Pancreas (tissue), 10 donors: ENCODE data around the gene SGTB. TPM values are rescaled to one million over a fixed set of nuclear protein-coding genes. Genes with fewer than 3 reads are reported as not detected.

ENCODE experiments used
- ATAC-seq, 4 donors: fragments of 200-7000 bp; cut with Tn5 transposase; one replicate each; pipeline versions ENCODE4 v1.8.0 to v1.9.1; 2020; ENCODE audit warnings: mild to moderate bottlenecking in 4 of 4, moderate library complexity in 4 of 4
- DNase-seq, 6 donors: peaks; one replicate each; pipeline ENCODE4 v3.0.0-alpha.2; 2020
- FAIRE-seq: peaks from 2 replicates; lab custom pipeline; 2012; peaks lifted over from hg19 to GRCh38; lab: Jason Lieb, UNC
- H3K27ac ChIP-seq, 4 donors: fragments of 200-600 bp; sonication (generic); 1 replicate in 3 of 4; 2 replicates in 1 of 4; pipeline versions ENCODE4 v1.5.0 to v1.8.0; 2020
- H3K27me3 ChIP-seq, 4 donors: fragments of 200-600 bp; one replicate each; pipeline ENCODE4 v1.8.0; 2021
- H3K36me3 ChIP-seq, 3 donors: fragments of 200-600 bp; sonication (generic) in 1 of 3; one replicate each; pipeline versions ENCODE4 v1.5.0 to v1.8.0; 2020 to 2021
- H3K4me1 ChIP-seq, 3 donors: fragments of 200-600 bp; one replicate each; pipeline ENCODE4 v1.8.0; 2021
- H3K4me3 ChIP-seq, 4 donors: fragments of 200-600 bp; sonication (generic) in 2 of 4; one replicate each; pipeline versions ENCODE4 v1.5.0 to v1.8.0; 2020 to 2021
- H3K9me3 ChIP-seq, 4 donors: fragments of 200-600 bp; one replicate each; pipeline ENCODE4 v1.8.0; 2021
- WGBS, 2 donors: extraction: QIAGEN DNeasy Blood & Tissue Kit; methylation state at CpG; one replicate each; pipeline ENCODE4 v1.1.7; 2013; 5-methylcytosine and 5-hydroxymethylcytosine counted together
- intact Hi-C, 3 donors: fragments of 100-400 bp; cut with DNase I; formaldehyde crosslinking; loops; one replicate each; pipeline versions ENCODE4 v1.11.1 to v1.14.2; 2022
- polyA plus RNA-seq, 2 donors: library from polyadenylated mRNA; stranded (reverse); fragments of 200-250 nt; gene quantifications; one replicate each; pipeline ENCODE4 v1.2.3, GENCODE V29; 2013
- total RNA-seq, 6 donors: library from RNA; stranded (reverse); fragmentation: NEBNext Ultra II Directional in 4 of 6; extraction: Animal tissue kit (Norgen Biotek cat#: 25700) in 4 of 6; gene quantifications; one replicate each; pipeline versions ENCODE4 v1.2.1 to v1.2.4, GENCODE V29; 2021 to 2023
- TF ChIP-seq, protein P1 (sequence below), 4 donors: fragments of 200-600 bp; sonication (generic) in 3 of 4; IDR thresholded peaks; one replicate each; pipeline versions ENCODE4 v1.5.0 to v1.8.0; 2021; ENCODE audit warnings: antibody characterized with exemption in 4 of 4
- donor health status: healthy with polysubstance abuse.
- donor health status: DM: no; HTN: no; CAD: no; lungs with moderate emphysema.
- donor health status: DM: no; HTN: no; CAD: no.
- donor health status: control.
- donor health status: control.
- donor health status: Bipolar disorder and iron deficiency.
- donor health status: DM: yes; HTN: yes; CAD: no.
- donor health status: DM: no; HTN: no; CAD: no.
- donor health status: DM: no; HTN: no; CAD: no.
- donor health status: DM: yes; HTN: yes; CAD: no.

Gene SGTB
- total and polyA plus RNA-seq, 8 donors = 0.84 to 3.8 (median 2.0) TPM

DNA sequence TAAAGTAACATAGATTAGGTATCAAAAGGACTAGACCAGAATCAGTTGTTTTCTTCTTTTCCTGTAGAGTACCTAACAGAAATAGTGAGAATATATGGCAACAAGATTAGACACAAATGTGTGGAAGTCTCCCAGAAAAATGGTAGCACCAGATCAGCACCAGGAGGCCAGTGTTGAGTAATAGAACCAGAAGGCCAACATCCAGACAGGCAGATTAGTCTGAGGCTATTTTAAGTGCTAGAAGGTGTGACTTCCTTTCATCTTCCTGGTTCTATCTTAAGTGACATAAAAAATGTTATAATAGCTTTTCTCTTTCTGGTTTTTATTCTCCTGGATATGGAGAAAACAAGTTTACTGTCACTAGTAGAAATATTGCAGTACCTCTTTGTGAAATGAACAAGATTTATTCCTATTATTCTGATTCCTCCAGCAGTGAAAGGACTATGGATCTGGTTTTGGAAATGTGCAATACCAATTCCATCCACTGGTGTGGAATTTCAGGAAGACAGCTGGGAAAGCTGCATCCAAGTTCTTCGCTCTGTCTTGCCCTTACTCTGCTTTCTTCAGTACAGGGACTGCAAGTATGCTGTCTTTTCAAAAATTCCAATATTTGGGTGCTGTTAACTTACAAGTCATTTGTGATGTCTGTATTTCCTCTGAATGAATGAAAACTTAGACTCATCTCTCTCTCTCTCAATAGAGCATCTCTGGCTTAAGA lies 57.9 kb downstream of the SGTB start:
- no peak for FAIRE-seq
- Histone ChIP-seq H3K9me3 (no peaks in the 10 kb centered on the region), H3K4me3 (no peak overlapping the region), H3K4me1 (no peaks in the 10 kb centered on the region), H3K27me3 (no peaks in the 10 kb centered on the region), H3K36me3 (peaks cover 0 to 18% (median 0%) of the 10 kb centered on the region in 3 donors), H3K27ac (no peak overlapping the region)
- 94 to 97% methylated on average over 1 of the region's 1 CpG for WGBS, 2 donors
- ATAC-seq = no peak
- DNase-seq = no peak
- TF ChIP-seq, protein P1, sequence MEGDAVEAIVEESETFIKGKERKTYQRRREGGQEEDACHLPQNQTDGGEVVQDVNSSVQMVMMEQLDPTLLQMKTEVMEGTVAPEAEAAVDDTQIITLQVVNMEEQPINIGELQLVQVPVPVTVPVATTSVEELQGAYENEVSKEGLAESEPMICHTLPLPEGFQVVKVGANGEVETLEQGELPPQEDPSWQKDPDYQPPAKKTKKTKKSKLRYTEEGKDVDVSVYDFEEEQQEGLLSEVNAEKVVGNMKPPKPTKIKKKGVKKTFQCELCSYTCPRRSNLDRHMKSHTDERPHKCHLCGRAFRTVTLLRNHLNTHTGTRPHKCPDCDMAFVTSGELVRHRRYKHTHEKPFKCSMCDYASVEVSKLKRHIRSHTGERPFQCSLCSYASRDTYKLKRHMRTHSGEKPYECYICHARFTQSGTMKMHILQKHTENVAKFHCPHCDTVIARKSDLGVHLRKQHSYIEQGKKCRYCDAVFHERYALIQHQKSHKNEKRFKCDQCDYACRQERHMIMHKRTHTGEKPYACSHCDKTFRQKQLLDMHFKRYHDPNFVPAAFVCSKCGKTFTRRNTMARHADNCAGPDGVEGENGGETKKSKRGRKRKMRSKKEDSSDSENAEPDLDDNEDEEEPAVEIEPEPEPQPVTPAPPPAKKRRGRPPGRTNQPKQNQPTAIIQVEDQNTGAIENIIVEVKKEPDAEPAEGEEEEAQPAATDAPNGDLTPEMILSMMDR (IDR thresholded peaks at IDR 0.05) = peak in 2 of 4 donors; percentile 10 to 35
- intact Hi-C loops = no loop called here

DNA sequence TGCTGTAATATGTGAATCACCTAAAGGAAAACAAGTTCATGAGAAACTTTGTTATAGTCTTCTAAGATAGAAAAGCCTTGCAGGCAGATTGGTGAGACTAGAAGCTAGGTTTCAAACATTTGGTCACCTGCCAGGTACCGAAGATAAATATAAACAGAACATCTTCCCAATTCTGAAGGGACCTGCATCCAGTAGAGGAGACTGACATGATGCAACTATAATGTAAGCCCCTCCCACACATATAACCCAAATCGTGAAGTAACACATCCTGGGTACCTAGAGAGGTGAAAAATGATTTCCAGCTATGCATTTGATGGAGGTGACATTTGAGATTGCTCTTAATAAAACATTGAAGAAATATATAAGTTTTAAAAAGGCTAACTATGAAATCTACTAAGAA lies 67.2 kb downstream of the SGTB start:
- 83 to 87% methylated on average over 2 of the region's 2 CpGs for WGBS, 2 donors
- Histone ChIP-seq H3K36me3 (no peaks in the 10 kb centered on the region), H3K27me3 (no peaks in the 10 kb centered on the region), H3K4me3 (no peak overlapping the region), H3K4me1 (no peaks in the 10 kb centered on the region), H3K27ac (no peak overlapping the region), H3K9me3 (no peaks in the 10 kb centered on the region)
- DNase-seq (no peak), ATAC-seq (no peak), FAIRE-seq (no peak)
- intact Hi-C loops = no loop called here
- TF ChIP-seq, protein P1 (IDR thresholded peaks at IDR 0.05) = no peak

DNA sequence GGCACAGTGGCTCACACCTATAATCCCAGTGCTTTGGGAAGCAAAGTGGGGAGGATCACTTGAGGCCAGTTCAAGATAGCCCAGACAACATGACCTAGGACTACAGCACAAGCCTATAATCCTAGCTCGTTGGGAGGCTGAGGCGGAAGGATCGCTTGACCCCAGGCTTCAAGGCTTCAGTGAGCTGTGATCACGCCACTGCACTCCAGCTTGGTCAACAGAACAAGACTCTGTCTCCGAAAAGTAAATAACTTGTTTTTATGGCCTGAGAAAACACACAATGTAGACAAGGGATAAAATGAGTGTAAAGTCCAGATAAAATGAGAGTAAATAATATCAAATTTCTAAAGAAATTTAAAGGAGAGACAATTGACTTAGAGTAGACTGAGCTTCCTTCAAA lies 70.8 kb downstream of the SGTB start:
- Histone ChIP-seq H3K4me3 (no peak overlapping the region), H3K27ac (no peak overlapping the region), H3K9me3 (no peaks in the 10 kb centered on the region), H3K27me3 (no peaks in the 10 kb centered on the region), H3K36me3 (no peaks in the 10 kb centered on the region), H3K4me1 (no peaks in the 10 kb centered on the region)
- 69 to 75% methylated on average over 5 of the region's 5 CpGs for WGBS, 2 donors
- FAIRE-seq (no peak), ATAC-seq (no peak), DNase-seq (no peak)
- TF ChIP-seq, protein P1 (IDR thresholded peaks at IDR 0.05) = no peak
- intact Hi-C loops = no loop called here

DNA sequence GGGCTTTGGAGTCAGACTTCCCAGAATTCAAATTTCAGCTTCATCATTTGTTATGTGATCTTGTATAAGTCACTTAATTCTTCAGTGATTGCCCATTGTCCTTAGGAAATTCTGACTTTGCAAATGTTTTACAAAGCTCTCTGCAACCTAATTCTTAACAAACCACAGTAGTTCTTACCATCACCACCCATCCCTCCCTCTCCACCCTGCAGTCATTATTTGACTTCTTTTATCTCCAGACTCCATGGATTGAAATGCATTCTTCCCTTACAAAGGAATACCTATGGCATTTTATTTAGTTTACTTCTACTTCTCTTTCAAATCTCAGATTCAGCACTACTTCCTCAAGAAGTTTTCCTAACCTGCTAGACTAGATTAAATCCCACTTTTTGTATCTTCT lies 74.0 kb downstream of the SGTB start:
- Histone ChIP-seq H3K4me3 (no peak overlapping the region), H3K9me3 (no peaks in the 10 kb centered on the region), H3K36me3 (no peaks in the 10 kb centered on the region), H3K4me1 (no peaks in the 10 kb centered on the region), H3K27me3 (no peaks in the 10 kb centered on the region), H3K27ac (no peak overlapping the region)
- DNase-seq (no peak), ATAC-seq (no peak), FAIRE-seq (no peak)
- TF ChIP-seq, protein P1 (IDR thresholded peaks at IDR 0.05) = no peak
- intact Hi-C loops = no loop called here

DNA sequence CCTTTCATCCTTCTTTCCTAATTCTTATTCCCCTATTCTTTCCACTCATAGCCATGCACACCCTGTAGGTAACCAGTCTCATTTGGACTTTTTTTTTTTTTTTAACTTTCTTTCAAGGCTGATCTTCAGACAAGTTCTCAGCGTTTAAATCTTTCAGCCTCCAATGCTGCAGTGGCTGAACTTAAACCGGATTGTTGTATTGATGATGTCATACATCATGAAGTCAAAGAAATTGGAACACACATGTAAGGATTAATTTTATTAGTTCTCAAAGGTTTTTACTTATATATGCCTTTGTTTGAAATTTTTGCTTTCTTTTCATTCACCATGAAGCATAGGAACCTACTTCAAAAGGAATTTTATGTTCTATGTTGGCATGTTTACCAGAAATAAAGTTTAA lies 75.0 kb downstream of the SGTB start:
- Histone ChIP-seq H3K27ac (no peak overlapping the region), H3K9me3 (no peaks in the 10 kb centered on the region), H3K4me3 (no peak overlapping the region), H3K4me1 (no peaks in the 10 kb centered on the region), H3K27me3 (no peaks in the 10 kb centered on the region), H3K36me3 (no peaks in the 10 kb centered on the region)
- ATAC-seq (no peak), DNase-seq (no peak), FAIRE-seq (no peak)
- 66 to 68% methylated on average over 2 of the region's 2 CpGs for WGBS, 2 donors
- intact Hi-C loops = no loop called here
- TF ChIP-seq, protein P1 (IDR thresholded peaks at IDR 0.05) = no peak
